NCI-H82 (cell line): ENCODE results near the gene CCDC157.
"Not testable (repeated sequence)": the region's sequence is repeated elsewhere in the genome, so short reads cannot be mapped to it uniquely, and the experiment has no call there.

Source experiments
- DNase-seq: peaks from one replicate; lab custom pipeline; 2025; lab: John Stamatoyannopoulos, UW

CCDC157 gene

GRCh38 chr22:30325724-30326254 lies 31.0 kb upstream of the CCDC157 start:
- peak; percentile 24 for DNase-seq

DNA sequence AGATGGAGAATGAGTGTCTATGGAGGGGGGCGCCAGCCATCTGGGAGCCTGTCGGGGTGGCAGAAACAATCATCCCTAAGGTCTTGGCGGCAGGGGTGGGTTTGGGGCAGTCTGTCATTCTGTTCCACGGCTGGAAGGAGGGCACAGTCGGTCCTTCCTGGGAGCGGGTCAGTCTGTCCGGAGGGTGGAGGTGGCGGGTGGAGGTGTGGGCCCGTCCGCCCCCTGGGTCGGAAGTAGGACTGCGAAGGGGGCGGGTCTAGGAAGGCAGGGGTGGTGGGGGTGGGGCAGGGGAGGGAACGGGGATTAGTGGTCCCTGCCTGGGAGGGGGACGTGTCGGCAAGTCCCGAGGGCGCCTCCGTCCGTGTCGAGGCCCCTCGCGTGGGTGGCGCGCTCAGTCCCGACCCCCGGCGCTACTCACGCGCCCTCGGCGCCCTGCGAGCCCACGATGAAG lies 30.5 kb upstream of the CCDC157 start:
- peak; percentile 44 for DNase-seq

- peak; percentile 94 for DNase-seq
These were observed 30.0 kb upstream of the CCDC157 start, which contains the start of gene TBC1D10A for GRCh38 chr22:30326706-30327362. Gene TBC1D10A (minus strand): TSS chr22:30326941. CDS start chr22:30326881, 60 bp downstream.

- peak; percentile 10 for DNase-seq
These were observed 28.9 kb upstream of the CCDC157 start for GRCh38 chr22:30327864-30328345.

- DNase-seq, result no peak
These were observed 28.2 kb upstream of the CCDC157 start for GRCh38 chr22:30328466-30329049.

DNA sequence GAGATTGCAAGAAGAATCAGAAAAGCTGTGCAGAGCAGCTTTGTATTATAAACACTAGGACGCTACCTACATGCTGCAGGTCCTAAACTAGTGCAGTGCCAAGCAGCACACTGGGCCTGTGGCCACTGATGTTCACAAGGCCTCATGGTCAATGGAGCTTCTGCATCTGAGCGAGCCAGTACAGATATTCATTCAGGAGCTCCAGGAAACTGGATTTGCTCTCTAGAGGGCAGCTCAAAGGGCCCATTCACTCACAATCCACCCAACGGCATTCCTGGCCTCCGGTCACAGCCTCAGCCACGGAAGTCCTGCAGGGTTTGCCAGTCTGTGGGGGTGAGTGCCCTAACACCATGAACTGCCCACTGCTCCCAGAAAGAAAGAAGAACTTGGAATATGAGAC lies 24.3 kb upstream of the CCDC157 start:
- no peak for DNase-seq

- DNase-seq, result no peak
These were observed 23.7 kb upstream of the CCDC157 start for GRCh38 chr22:30332994-30333706.

DNA sequence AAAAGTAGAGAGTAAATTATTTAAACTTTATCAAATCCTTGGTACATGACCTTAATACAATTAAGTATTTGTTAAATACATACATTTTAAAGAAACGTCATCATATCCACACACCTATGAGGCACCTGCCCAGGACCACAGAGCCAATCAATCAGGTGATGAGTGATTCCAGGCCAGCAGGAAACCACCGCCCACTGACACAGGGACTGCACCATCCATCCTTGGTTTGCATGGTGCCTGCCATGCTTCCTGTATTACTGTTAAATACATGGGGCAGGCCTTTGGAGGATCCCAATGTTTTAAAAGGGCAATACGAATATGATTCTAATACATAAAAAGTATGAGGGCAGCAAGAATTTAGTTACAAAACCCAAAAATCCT lies 23.1 kb upstream of the CCDC157 start:
- DNase-seq, result no peak

DNA sequence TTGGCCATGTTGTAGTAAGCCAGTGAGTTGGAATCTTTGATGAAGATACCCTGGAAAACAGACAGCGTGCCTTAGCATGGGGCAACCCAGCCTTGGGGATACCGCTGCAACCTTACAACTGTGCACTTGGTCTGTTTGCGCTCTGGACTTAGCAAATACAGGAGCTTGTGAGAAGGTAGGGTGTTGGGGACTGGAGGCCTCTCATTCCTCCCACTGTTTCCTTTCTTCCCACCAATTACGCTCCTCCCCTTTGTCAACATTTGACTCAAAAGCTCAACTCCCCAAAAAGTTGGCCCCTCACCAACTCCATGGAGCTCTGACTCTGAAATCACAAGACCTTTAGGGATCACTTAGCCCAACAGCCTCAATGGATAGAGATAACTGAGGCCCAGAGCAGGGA lies 22.2 kb upstream of the CCDC157 start:
- DNase-seq, result no peak

DNA sequence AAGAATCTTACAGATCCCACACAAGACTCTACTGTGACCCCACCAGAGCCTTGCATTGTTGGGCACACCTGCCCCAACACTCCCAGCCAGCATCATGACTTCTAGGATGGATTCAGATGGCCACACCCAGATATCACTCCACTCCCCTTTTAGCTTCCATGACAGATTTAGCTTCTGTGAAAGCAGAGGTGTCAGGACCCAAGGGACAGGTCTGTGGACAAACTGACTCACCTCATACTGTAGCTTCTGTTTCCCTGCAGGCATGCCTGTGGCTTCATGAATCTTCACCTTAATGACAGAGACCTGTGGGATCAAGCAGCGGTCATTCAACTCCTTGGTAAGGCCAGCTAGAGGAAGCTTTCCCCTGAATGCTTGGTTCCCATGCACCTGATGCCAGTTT lies 21.6 kb upstream of the CCDC157 start:
- no peak for DNase-seq

DNA sequence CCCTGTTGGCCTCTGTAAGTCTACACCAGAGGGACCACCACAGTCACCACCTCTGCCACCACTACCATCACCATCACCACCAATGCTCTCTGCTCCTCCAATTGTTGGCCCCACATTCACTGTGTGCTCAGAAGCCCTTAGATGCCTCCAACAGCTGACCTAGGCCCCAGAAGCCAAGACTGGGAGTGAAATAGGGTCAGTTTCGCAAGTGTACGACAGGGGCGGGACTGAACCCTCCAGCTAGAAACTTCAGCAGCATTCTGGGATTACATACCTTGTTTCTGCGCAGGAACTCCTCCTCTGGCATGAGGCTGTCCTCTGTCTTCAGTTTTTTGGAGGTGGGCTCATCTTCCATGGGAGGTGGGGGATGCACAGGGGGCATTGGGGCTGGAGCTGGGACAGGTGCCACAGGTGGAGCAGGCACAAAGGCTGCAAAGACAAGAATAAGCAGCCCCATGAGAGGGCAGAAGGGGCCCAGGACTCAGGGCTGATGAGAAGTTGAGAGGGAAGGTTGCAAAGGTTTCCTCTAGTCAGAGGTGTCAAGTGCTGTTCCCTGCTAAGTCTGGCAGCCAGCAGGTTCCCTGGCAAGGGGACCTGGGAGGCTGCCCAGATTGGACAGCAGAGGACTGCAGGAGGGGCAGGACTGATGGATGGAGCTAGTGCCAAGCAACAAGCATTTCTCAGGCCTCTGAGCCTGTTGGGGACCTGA lies 19.9 kb upstream of the CCDC157 start:
- no peak for DNase-seq

DNA sequence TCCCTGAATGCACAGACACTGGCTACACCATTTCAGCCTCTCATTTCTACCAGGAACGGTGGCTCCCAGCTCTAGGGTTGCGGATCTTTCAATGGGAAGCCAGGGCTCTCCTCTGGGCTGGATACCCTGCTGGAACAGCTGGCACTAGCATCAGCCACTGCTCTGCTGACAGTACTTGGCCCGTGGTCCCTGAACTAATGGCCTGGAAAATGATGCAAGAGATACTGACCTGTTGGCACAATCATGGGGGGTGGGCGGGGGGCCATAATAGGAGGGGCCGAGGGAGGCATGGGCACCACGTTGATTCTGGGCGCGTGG lies 19.4 kb upstream of the CCDC157 start:
- DNase-seq, result no peak

- not testable (repeated sequence) for DNase-seq
These were observed 18.5 kb upstream of the CCDC157 start for GRCh38 chr22:30338341-30338740.

- DNase-seq, result no peak
These were observed 18.0 kb upstream of the CCDC157 start for GRCh38 chr22:30338802-30339201.

DNA sequence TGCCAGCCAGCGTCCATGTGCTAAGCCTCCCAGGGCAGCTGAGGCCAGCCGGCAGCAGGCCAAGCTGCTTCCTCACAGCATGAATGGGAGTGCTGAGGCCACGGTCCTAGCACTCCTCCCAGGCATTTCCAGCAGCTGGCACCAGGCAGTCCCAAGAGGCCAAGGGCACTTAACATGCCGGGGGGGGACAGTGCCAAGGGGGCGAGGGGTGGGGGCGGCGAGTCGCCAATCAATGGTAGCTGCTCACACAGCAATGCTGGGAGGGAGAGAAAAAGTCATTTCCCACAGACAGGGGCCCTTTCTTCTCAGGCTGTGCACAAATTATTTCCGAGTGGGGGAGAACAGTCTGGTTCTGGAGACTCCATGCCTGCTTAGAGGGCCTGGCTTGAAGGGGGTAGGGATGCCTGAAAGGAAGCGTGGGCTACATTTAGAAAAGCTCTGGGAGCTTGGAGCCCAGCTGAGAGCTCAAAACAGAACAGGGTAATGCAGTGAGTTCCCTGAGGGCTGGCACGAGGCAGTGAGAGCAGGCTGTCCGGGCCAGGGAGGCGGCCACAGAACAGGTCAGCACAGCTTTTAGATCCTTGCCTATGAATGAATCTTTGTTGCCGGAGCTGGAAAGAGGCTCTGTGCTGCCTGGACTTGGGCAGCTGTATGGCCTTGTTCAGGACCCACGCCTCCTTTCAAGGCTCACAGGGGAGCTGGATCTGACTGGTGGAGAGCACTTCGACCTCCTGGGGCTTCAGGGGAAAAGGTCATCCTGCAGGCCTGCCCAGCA lies 15.7 kb upstream of the CCDC157 start:
- DNase-seq, result no peak

- DNase-seq, result no peak
These were observed 12.2 kb upstream of the CCDC157 start for GRCh38 chr22:30344447-30345200.

GRCh38 chr22:30347255-30347892 lies 9.4 kb upstream of the CCDC157 start:
- no peak for DNase-seq

- DNase-seq, result no peak
These were observed 8.4 kb upstream of the CCDC157 start for GRCh38 chr22:30348404-30348803.

DNA sequence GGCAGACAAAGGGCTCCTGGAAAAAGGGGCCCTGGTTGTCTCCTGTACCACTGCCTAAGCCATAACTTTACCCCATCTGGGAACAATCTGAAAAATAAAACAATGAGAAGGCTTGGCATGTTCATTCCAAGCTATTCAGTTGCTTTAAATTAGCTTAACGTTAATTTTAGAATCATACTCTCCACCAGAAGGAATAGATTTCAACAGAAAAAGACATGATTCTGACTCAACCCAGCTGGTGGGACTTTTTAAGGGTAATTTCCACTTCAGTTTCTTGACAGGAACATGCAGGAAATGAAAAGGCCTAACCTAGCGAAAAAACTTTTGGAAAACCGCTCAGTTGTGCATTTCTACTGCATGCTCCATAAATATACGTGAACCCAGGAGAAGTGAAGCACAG lies 8.0 kb upstream of the CCDC157 start:
- no peak for DNase-seq

GRCh38 chr22:30351226-30351625 lies 5.6 kb upstream of the CCDC157 start:
- DNase-seq, result no peak
